DMS79 (cell line): ENCODE measurements around the gene COL6A2.
"Not testable (repeated sequence)": the region's sequence is repeated elsewhere in the genome, so short reads cannot be mapped to it uniquely, and the experiment has no call there.

ENCODE experiments used
- DNase-seq: peaks from one replicate; lab custom pipeline; 2025; lab: John Stamatoyannopoulos, UW

Gene COL6A2

GRCh38 chr21:46126309-46127238 is 28.7 kb downstream of the COL6A2 start:
- DNase-seq: no peak

- no peak for DNase-seq
Measured at GRCh38 chr21:46127239-46128105, 29.6 kb downstream of the COL6A2 start.

GRCh38 chr21:46128106-46128932 is 30.4 kb downstream of the COL6A2 start:
- DNase-seq: no peak

GRCh38 chr21:46128933-46129571 is 31.1 kb downstream of the COL6A2 start:
- DNase-seq: no peak

- no peak for DNase-seq
Measured at GRCh38 chr21:46129846-46130651, 32.1 kb downstream of the COL6A2 start.

- DNase-seq: no peak
Measured at GRCh38 chr21:46130831-46131587, 33.1 kb downstream of the COL6A2 start.

- DNase-seq: no peak
Measured at GRCh38 chr21:46131588-46131837, 33.6 kb downstream of the COL6A2 start.

GRCh38 chr21:46131838-46132651 is 34.1 kb downstream of the COL6A2 start:
- DNase-seq: no peak

GRCh38 chr21:46135782-46136395 is 38.0 kb downstream of the COL6A2 start:
- no peak for DNase-seq

- DNase-seq: no peak
Measured at GRCh38 chr21:46136739-46137349, 38.9 kb downstream of the COL6A2 start.

GRCh38 chr21:46137908-46138307 is 40.0 kb downstream of the COL6A2 start:
- no peak for DNase-seq

- DNase-seq: no peak
Measured at GRCh38 chr21:46138383-46138970, 40.6 kb downstream of the COL6A2 start.

- no peak for DNase-seq
Measured at GRCh38 chr21:46139686-46140085, 41.8 kb downstream of the COL6A2 start.

GRCh38 chr21:46140352-46141003 is 42.6 kb downstream of the COL6A2 start:
- not testable (repeated sequence) for DNase-seq

GRCh38 chr21:46141767-46142581 is 44.1 kb downstream of the COL6A2 start:
- no peak for DNase-seq
